DMS79 (cell line): ENCODE results near the gene KRIT1.
A peak's percentile ranks its signal among the peaks of the same experiment; 100 is the strongest.
"Not testable (repeated sequence)": the region's sequence is repeated elsewhere in the genome, so short reads cannot be mapped to it uniquely, and the experiment has no call there.

Source experiments
- DNase-seq: peaks from one replicate; lab custom pipeline; 2025; lab: John Stamatoyannopoulos, UW

Gene KRIT1

DNA sequence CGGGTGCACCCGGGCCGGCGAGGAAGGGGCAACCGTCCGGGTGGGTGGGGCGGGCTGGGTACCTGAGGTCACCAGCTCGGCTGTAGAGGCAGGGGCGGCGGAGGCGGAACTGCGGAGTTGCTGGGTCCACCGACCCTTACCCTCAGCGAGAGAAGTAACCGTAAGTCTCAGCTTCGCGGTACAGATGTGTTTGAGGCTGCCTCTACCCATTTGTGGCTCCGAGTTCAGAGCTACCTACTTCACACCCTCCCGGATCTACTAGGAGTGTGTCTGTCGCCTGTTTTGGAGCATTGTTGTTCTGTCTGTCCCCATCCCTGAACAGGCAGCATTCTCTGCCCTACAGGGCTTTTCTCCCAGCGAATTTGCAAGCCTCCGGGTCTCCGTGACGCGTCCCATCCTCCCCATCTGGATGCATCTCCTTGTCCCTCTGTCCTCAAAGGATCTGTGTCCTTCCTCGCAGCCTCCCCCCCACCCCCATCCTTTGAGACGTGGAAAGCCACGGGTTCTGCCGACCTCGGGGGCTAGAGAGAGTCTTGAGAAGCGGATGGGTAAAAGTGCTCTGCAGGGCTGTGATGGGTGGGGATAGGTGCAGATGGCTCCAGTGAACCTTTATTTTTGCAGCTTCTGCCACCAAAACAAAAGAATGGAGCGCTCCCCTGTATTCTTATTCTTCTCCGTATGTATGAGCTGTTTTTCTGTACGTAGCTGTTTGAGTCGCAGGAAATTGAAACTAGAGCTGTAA lies 817 bp upstream of the KRIT1 start:
- DNase-seq: peak; percentile 13

DNA sequence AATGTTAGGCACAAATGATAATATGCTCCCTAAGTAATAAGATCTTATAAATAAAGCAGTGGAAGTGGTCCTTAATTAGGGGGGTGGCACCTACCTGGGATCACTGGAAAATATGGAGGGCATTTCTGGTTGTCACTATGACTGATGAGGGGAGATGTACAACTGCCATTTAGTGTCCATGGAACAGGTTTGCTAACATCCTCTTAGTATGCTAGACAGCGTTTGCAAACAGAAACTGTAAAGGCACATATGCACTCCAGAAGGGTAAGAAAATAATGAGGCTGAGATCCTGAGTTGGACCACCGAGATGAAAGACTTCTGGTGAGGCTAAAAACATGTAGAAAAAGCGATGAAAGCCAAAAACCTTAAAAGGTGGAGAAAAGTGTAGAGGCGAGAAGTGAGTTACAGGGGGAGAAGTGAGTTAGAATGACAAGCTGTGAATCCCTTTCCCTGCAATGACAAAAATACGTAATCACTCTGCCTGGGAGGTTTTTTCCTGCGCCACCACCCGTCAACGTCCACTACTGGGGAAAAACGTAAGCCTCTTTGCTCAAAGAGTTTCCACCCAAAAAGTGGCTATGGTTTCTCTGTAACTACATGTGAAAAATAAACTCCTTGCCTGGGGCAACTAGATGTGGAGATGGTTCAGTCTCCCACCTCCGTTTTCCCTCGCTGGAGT lies 767 bp downstream of the KRIT1 start:
- DNase-seq: no peak

DNA sequence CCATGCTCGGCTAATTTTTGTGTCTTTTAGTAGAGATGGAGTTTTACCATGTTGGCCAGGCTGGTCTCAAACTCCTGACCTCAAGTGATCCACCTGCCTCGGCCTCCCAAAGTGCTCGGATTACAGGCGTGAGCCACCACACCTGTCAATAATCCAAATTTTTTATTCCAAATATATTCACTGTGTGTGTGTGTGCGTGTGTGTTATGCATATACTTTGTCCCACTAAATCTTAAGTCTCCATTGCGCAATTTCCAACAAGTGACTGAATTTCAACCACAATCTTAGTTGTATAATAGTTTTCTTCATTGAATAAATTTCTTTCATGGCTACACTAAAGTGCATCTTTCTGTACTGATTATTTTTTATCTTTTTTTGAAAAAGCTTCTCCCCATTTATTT lies 2.7 kb downstream of the KRIT1 start:
- DNase-seq: no peak

DNA sequence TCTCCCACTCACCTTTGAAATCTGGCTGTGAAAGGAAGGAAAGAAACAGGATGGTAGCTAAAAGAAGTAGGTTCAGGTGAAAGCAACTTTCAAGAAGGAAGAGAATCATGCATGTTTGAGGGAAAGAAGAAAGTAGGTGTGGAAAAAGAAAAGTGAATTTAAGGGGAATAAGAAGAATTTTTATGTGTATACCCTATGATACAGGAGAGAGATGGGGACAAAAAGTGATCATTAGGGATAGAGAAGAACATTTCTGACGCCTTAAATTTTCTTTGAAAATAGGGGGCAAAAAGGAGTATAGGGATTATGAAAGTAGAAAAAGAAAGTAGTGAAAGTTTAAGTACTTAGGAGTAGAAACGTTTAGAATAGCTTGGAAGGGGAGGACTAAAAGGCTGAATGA lies 15.2 kb downstream of the KRIT1 start:
- no peak for DNase-seq

DNA sequence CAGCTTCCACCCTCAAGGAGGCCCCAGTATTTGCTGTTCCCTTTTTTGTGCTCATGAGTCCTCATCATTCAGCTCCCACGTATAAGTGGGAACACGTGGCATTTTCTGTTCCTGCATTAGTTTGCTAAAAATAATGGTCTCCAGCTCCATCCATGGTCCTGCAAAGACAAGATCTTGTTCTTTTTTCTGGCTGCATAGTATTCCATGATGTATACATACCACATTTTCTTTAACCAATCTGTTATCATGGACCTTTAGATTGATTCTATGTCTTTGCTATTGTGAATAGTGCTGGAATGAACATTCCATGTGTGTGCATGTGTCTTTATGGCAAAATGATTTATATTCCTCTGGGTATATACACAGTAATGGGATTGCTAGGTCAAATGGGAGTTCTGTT lies 17.0 kb downstream of the KRIT1 start:
- DNase-seq: no peak

DNA sequence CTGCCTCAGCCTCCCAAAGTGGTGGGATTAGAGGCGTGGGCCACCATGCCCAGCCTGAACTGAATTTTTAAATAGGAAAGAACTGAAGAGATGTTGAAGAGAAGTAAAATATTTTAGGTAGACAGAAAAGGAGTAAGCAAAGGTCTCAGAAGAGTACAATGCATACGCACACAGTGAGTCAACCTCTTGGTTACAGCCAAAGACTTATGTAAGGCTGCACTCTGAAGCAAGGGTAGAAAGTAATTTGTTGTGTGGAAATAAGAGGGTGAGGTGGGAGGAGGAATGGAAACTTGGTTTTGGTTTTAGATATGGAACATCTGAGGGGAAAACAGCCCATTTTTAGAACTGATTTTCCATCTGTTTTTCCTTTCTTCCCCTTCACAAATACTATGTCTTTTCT lies 17.6 kb downstream of the KRIT1 start:
- no peak for DNase-seq

DNA sequence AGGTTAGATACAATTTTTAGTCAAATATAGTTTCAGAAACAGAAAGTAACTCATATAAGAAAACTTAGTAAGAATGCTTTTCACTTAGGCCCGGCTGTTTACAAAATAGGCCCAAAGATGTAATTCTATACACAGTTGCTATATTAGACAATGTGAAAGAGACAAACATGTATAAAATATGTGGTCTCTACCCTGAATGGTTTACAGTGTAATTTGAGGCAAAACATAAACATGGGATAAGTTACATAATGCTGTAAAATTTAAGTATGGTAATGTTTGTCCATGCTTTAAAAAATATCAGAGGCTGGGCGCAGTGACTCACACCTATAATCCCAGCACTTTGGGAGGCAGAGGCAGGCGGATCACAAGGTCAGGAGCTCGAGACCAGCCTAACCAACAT lies 18.7 kb downstream of the KRIT1 start:
- no peak for DNase-seq

DNA sequence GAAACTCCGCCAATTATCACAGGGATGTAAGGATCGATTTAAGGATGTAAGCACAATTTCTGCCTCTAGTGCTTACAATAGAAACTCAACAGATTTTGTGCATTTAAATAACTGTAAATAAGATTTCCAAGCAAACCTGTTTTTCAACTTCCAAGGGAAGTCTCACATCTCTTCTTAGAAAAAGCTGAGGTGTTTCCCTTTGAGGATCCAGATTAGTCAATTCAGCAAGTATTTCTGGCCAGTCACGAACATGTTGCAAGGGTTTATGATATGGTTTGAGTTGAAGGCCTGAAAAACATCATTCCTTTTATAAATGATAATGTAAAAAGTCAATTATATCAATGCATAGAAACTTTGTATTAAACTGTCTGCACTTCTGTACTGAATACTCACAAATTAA lies 23.9 kb downstream of the KRIT1 start:
- no peak for DNase-seq

DNA sequence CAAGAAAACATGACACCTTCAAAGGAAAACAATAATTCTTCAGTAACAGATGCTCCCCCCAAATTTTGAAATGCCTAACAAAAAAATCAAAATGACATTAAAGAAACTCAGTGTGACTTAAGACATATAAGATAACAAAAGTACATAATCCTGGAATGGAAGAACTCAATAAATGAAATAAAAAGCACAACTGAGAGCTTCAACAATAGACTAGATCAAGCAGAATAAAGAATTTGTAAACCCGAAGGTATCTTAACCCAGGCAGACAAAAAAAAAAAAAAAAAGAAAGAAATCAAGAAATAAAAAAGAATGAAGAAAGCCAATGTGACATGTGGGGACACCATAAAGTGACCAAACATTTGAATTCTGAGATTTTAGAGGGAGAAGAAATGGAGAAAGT lies 39.0 kb downstream of the KRIT1 start:
- no peak for DNase-seq

DNA sequence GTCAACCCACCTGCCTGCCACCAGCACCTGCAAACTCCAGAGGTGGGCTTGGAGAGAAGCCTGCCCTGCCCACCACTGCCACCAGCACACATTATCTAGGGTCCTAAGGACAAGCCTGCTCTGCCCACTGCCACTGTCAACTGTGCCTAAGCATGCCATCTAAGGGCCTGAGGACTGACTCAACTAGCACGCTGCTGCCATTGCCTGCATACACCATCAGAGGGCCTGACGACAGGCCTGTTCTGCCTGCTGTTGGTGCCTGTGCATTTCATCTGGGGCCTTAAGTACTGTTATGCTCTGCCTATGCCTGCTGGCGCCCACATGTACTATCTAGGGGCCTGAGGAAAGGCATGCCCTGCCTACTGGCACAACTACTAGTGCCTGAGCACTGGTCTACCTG lies 39.7 kb downstream of the KRIT1 start:
- no peak for DNase-seq

DNA sequence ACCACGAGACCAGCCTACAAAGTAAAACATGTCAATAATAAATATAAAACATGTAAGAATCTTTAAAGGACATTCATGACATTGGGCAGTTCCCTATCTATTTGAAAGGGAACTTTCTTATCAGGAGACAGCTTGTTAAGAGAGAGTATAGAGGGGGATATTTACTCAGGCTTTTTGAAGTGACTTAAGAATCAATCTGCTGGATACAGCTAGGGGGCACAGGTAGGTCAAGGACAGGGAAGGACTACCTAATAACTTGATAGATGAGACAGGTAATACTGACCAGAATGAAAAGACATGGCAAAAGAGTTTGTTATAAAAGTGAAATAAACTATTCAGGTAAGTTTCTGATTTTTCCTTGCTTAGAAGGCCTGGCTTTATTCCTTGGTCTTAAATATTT lies 44.9 kb downstream of the KRIT1 start:
- no peak for DNase-seq

DNA sequence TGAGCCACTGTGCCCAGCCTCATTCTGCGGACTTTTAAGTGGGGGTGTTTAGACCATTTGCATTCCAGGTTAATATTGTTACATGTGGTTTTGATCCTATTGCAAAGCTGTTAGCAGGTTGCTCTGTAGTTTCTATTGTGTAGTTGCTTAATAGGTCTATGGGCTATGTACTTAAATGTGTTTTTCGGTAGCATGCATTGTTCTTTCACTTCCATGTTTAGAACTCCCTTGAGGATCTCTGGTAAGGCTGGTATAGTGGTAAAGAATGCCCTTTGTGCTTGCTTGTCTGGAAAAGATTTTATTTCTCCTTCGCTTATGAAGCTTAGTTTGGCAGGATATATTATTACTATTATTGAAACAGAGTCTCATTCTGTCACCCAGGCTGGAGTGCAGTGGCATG lies 53.4 kb downstream of the KRIT1 start:
- no peak for DNase-seq

DNA sequence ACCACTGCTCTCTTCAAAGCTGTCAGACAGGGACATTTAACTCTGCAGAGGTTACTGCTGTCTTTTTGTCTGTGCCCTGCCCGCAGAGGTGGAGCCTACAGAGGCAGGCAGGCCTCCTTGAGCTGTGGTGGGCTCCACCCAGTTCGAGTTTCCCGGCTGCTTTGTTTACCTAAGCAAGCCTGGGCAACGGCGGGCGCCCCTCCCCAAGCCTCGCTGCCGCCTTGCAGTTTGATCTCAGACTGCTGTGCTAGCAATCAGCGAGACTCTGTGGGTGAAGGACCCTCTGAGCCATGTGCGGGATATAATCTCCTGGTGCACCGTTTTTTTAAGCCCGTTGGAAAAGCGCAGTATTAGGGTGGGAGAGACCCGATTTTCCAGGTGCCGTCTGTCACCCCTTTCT lies 56.5 kb downstream of the KRIT1 start:
- not testable (repeated sequence) for DNase-seq

DNA sequence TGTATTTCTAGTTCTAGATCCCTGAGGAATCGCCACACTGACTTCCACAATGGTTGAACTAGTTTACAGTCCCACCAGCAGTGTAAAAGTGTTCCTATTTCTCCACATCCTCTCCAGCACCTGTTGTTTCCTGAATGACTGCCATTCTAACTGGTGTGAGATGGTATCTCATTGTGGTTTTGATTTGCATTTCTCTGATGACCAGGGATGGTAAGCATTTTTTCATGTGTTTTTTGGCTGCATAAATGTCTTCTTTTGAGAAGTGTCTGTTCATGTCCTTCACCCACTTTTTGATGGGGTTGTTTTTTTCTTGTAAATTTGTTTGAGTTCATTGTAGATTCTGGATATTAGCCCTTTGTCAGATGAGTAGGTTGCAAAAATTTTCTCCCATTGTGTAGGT lies 61.4 kb downstream of the KRIT1 start:
- not testable (repeated sequence) for DNase-seq

DNA sequence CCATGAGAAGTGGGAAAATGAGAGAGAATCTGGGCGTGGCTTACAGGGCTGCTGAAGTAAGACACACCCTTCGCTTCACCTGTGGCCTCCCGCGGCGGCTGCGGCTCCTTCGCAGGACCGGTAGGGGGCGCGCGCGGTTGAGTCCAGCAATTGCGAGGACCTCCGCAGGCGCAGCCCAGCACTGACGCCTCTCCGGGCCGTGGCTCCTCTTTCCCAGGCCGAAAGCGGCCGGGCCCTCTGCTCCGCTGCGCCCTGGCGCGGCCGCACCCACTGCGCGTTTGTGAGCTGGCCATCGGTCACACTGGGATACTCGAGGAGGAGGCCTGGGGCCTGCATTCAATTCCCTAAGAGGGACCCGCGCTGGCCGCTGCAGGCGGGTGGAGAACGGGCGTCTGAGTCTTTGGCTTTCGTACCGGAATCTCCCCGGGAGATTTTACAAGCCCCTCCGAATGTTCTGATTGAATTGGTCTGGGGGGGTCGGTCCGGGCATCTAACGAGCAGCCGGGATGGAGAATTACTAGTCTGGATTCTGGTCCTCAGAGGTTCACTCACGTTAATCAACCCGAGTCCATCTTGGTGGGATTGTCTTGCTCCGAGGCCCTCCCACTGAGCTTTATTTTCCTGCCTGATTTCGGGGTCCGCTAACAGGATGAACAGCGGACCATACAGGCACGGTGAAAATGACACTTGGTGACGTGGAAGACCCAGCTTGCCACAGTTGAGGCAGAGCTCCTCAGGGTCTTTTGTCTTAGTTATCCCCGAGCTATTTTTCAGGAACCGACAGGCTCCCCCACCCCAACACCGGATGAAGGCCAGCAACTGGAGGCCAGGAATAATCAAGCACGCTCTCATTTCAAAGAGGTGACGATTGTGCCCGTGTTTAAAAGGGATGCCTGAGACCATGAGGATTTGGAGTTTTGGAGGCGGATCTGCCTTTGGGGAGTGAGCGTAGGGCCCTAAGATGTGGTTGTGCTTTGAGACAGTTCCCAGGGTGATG lies 66.5 kb downstream of the KRIT1 start, which contains the start of gene LRRD1:
Gene LRRD1 (minus strand): TSS at position 215 of the 997 bp plus-strand sequence. CDS start 13,940 bp downstream, outside the sequence.
- DNase-seq: peak; percentile 83

DNA sequence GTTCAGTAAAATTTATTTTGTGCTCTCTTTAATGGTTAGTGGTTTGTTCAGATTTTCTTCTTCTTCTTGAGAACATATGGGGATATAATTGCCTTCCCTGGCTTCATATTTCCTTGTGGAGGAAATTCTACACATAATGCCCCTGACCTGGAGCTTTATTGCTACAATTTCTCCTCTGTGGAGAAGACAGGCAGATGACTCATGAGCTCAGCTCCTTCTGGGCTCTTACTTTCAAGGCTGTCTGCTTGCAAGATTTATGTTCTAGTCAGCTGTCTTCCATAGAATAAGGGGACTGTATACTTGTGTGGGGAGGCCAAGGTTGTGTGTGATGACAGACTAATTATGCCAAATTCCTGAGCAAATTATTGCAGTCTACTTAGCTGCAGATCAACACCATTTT lies 68.4 kb downstream of the KRIT1 start:
- DNase-seq: no peak

DNA sequence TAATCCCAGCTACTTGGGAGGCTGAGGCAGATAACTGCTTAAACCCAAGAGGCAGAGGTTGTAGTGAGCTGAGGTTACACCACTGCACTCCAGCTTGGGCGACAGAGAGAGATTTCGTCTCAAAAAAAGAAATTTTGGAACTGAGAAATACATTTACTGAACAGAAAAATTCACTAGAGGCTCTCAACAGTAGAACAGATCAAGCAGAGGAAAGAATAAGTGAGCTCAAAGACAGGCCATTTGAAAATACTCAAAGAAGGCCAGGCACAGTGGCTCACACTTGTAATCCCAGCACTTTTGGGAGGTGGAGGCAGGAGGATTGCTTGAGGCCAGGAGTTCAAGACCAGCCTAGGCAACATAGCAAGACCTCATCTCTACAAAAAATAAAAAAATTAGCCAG lies 76.2 kb downstream of the KRIT1 start:
- DNase-seq: not testable (repeated sequence)

DNA sequence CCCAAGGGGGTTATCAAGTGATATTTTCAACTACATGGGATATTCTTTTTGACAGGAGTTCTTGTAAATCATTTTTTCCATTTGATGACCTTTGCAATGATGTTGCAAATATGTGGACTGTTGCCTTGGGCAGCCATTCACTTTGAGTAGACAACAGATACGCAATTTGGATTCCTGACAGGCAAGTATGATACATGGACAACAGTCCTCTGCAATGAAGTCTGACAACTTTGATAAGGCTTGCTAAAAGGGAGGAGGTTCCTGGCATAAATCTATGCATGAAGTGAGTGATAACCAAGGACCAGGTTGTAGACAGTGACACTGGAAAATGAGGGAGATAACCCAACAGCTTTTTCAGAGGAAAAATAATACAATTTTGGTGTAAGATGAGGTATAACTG lies 84.4 kb downstream of the KRIT1 start:
- no peak for DNase-seq

DNA sequence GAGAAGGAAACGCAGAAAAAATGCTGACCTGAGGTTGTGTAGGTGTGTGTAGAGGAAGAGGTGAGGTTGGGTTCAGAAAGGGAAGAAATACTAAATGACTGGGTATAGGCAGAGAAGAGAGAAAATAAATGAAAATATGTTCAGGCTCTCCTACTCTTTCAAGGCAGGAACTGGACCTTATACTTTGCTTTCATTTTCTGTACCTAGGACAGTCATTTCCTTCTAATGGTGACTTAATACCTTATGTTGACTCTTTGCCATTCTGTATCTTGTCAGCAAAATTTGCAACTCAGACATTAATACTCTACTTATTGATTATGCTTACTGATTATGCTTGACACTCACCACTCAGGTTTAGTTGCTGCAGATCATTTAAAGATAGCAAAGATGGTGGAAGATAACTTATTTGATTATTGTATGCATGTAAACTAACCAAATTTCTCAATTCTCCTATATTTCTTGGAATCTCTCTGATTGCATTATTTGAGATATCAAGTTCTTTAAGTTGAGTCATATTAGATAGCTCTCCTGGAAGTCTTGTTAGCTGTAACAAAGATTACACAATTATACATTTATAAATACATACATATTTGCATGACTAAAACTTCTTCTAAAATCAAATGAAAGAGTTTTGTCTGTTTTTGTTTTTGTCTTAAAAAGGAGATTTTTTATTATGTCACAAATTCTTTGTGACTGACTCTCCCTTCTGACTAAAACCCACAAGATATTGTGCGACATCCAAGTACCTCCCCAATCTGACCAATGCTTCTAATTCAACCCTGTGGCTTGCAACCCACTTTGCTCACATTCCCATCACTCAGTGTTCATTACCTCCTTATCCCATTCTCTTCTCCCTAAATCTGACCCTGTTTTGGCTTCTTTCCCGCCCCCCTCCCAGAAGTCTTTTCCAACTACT lies 86.8 kb downstream of the KRIT1 start:
- no peak for DNase-seq

DNA sequence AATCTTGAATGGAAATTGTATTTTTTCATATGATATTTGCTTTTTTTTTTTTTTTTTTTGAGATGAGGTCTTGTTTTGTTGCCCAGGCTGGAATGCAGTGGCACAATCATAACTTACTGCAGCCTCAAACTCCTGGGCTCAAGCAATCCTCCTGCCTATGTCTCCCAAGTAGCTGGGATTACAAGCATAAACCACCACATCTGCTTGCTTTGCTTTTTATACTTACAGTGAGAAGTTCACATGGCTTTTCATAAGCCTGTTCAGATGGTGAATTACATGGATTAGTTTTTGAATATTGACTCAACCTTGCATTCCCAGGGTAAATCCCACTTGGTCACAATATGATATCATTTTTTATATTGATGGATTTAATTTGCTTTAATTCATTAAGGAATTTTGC lies 88.7 kb downstream of the KRIT1 start:
- no peak for DNase-seq

DNA sequence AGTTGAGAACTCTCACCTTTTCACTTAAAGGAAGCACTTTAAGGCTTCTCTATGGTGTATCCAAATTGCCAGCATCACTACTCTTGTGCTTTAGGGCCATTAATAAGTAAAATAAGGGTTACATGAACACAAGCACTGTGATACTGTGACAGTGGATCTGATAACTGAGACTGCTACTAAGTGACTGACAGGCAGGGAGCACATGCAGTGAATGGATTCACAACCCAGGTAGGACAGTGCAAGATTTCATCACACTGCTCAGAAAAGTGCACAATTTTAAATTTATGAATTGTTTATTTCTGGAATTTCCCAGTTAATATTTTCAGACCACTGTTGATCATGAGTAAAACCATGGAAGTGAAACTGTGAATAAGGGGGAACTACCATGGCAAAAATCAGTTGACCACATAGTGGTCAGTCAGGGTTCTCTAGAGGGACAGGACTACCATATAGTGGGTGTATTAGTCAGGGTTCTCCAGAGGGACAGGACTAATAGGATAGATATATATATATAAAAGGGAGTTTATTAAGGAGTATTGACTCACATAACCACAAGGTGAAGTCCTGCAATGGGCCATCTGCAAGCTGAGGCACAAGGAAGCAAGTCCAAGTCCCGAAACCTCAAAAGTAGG lies 90.5 kb downstream of the KRIT1 start:
- no peak for DNase-seq
